Cardiac fibroblast (primary cell): Measurements from ENCODE around the gene OPCML.

Source experiments
- DNase-seq, 2 donors: peaks; one replicate each; pipeline versions ENCODE4 v3.0.0 to v3.0.0-alpha.2; 2010; ENCODE audit warnings: low read depth in 2 of 2
- H3K4me3 ChIP-seq, 2 donors: replicated peaks in 1 of 2; 1 replicate in 1 of 2; 2 replicates in 1 of 2; pipeline ENCODE4 v1.5.1; 2011; ENCODE audit warnings: low read depth in 2 of 2, low read length in 2 of 2, mild to moderate bottlenecking in 2 of 2, moderate library complexity in 1 of 2
- TF ChIP-seq, protein P1 (sequence below): IDR thresholded peaks from one replicate; pipeline ENCODE4 v1.5.1; 2011; ENCODE audit warnings: low read depth, mild to moderate bottlenecking, low read length, inconsistent platforms

The OPCML gene

DNA sequence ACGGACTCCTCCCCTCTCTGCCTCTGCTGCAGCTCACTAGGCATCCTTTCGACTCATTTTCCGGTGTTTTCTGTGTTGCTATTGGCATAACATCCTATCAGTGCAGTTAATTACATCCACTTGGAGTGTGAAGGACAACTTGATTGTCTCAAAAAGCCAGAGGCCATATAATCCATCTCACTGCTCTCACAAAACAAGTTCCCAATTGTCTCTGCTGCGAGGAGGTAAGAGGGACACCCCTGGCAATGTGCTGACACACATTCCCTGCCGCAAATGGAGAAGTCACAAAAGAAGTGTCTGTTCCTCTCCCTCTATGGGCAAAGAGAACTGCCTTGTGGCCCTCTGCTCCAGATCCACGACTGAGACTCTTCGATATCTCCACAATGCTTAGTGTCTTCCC, 618.4 kb downstream of the OPCML start:
- DNase-seq = no peak
- TF ChIP-seq, protein P1, sequence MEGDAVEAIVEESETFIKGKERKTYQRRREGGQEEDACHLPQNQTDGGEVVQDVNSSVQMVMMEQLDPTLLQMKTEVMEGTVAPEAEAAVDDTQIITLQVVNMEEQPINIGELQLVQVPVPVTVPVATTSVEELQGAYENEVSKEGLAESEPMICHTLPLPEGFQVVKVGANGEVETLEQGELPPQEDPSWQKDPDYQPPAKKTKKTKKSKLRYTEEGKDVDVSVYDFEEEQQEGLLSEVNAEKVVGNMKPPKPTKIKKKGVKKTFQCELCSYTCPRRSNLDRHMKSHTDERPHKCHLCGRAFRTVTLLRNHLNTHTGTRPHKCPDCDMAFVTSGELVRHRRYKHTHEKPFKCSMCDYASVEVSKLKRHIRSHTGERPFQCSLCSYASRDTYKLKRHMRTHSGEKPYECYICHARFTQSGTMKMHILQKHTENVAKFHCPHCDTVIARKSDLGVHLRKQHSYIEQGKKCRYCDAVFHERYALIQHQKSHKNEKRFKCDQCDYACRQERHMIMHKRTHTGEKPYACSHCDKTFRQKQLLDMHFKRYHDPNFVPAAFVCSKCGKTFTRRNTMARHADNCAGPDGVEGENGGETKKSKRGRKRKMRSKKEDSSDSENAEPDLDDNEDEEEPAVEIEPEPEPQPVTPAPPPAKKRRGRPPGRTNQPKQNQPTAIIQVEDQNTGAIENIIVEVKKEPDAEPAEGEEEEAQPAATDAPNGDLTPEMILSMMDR = no peak

DNA sequence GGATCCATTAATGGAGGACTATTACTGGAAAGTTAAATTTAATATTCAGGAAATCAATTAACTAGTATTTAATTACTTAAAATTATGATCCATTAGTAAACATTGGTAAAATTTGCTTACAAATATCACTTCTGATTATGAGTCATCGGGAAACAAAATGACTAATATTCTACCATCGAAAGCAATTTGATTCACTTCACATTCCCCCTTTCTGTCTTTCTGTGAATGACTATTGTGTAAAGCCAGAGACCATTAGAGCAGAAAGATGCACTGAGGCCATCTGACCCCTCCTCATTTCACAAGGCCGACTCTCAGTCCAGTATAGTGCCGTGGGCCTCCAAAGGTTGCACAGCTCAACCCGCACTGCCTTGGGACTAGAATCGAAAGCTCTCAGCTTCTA, 619.0 kb downstream of the OPCML start:
- TF ChIP-seq, protein P1 = no peak
- no peak overlapping the region for H3K4me3 ChIP-seq
- no peak for DNase-seq

More for the DNA sequence above, 618.4 kb downstream of the OPCML start:
- H3K4me3 ChIP-seq = no peak overlapping the region

DNA sequence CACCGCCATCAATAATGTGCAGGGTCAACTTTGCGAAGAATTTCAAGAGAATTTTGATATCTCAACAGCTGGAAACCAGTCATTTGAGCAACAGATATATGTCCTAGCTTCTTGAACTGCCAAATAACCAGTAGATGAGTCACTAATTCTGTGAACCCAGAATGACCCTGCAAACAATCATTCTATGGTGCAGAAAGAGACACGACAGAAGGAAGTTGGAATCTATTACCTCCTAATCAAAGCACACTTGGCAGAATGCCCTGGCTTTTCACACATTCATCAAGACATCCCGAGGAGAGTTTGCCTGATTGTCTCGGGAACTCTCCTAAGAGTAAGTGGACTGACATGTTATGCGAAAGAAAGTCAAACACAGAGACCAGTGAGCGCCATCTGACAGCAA, 621.1 kb downstream of the OPCML start:
- DNase-seq = peak; percentile 38 to 79
- no peak overlapping the region for H3K4me3 ChIP-seq
- TF ChIP-seq, protein P1 = no peak

DNA sequence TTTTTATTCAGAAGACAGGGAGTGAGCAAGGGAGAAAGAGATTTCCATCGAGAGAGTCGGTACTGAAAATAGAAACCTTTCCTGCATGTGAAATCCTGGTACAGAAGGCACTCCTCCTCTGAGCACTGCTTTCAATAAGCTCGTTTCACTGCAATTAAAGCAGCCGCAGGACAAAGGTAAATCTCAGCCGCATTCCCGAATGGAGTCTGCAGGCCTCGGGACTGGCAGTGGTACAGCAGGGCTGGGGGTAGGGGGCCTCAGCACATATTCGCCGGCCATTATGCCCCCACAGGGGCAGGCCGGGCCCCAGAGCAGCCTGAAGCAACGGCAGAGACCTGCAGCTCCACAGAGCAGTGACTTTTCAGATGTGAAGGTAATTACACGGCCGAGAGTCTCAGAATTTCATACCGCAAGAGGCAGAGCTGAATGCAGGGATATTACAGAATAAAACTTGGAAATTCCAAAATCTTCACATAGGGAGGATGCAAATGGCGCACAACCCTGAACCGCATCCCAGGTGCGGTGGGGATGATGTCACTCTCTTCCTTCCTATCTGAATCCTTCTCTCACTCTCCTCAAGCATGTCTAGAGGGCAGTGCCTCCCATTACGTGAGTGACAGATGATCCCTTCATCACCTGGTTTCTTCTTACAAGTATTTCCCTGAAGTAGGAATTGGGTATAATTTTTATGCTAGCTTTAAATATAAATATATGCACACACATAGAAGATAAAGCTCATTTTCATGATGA, 622.1 kb downstream of the OPCML start:
- TF ChIP-seq, protein P1 = no peak
- no peak overlapping the region for H3K4me3 ChIP-seq
- DNase-seq = no peak

DNA sequence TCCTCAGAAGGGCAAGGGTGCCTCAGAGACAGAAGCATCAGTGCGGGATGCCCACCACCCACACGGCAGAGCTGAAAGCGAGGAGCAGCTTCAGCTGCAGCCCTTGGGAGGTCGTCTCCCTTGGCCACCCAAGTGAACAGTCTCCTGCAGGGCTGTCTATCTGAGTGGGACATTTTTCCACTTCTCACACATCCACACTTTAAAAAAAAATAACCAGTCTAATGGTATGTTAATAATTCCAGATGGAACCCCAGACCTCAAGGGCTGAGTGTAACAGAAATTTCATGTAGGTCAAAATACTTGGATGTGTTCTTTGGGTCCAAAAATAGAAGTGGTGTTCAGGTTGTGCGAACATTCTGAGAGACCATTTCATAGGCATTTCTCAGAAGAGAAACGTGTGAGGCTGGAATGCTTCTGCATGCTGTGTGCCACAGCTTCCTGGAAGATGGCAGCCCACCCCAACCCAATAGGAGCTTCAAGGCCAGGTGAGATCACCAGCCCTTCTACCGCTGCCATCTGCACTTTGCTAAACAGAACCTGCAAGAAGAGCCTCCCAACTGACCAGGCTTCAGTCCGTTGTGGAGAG, 623.2 kb downstream of the OPCML start:
- DNase-seq = no peak
- TF ChIP-seq, protein P1 = no peak
- H3K4me3 ChIP-seq = no peak overlapping the region

DNA sequence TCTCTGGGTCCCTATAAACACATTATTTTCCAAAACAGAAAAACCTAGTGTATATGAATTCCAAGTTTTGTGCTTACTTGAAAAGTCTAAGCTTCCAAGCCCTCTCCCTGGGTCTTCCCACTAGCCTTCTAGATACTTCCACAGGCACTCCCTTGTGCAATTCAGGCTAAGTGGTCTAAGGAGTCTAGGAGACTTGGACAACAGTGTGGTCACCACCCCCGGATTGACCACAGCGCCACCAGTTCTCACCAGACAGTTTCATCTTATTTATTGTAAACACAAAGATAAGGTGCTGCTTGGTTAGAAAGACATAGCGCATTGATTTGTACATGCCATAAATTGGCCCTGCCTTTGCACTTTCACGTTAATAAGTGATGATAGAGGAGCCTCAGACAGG, 623.9 kb downstream of the OPCML start:
- H3K4me3 ChIP-seq = no peak overlapping the region
- no peak for DNase-seq
- TF ChIP-seq, protein P1 = no peak
